Epithelial cell of esophagus (primary cell): Measurements from ENCODE around the gene IL36RN.

Source experiments
- DNase-seq: peaks from one replicate; pipeline ENCODE4 v3.0.0; 2010; ENCODE audit warnings: low read depth
- H3K4me3 ChIP-seq: 2 replicates; pipeline ENCODE4 v1.5.1; 2011; ENCODE audit warnings: mild to moderate bottlenecking, low read length, control low read depth
- CTCF ChIP-seq: IDR thresholded peaks from 2 replicates; pipeline ENCODE4 v1.5.1; 2011; ENCODE audit warnings: low read depth, mild to moderate bottlenecking, low read length, control low read depth, inconsistent platforms; ENCODE audit not compliant: insufficient read depth; ENCODE audit errors: missing control alignments

Gene IL36RN

GRCh38 chr2:113058998-113059960 lies at the start of gene IL36RN:
IL36RN (plus strand) TSS chr2:113059198; CDS start chr2:113059439, 241 bp downstream.
- DNase-seq, result peak; percentile 41
- H3K4me3 ChIP-seq, result no peak within 1 kb of the TSS
- TF ChIP-seq CTCF, result no peak

GRCh38 chr2:113009622-113010021 lies 49.4 kb upstream of the IL36RN start:
- no peak overlapping the region for H3K4me3 ChIP-seq
- no peak for TF ChIP-seq CTCF
- DNase-seq, result no peak

GRCh38 chr2:113010088-113010487 lies 48.9 kb upstream of the IL36RN start:
- TF ChIP-seq CTCF, result no peak

GRCh38 chr2:113011108-113011507 lies 47.9 kb upstream of the IL36RN start:
- no peak overlapping the region for H3K4me3 ChIP-seq
- DNase-seq, result no peak
- no peak for TF ChIP-seq CTCF

More at GRCh38 chr2:113010088-113010487, 48.9 kb upstream of the IL36RN start:
- DNase-seq, result no peak
- no peak overlapping the region for H3K4me3 ChIP-seq

- DNase-seq, result peak; percentile 84
- no peak for TF ChIP-seq CTCF
- no peak overlapping the region for H3K4me3 ChIP-seq
Measured at GRCh38 chr2:113012436-113013335, 46.3 kb upstream of the IL36RN start.

- H3K4me3 ChIP-seq, result no peak overlapping the region
- no peak for TF ChIP-seq CTCF
- DNase-seq, result no peak
Measured at GRCh38 chr2:113013336-113013661, 45.7 kb upstream of the IL36RN start.
